Calu3 (cell line): ENCODE results near the gene COL26A1. TPM values are rescaled to one million over a fixed set of nuclear protein-coding genes. Genes with fewer than 3 reads are reported as not detected.
"Not testable (repeated sequence)": the region's sequence is repeated elsewhere in the genome, so short reads cannot be mapped to it uniquely, and the experiment has no call there.

ENCODE experiments used
- BruUV-seq: library from RNA; stranded (reverse); fragments of 400-500 nt; replicated peaks from 2 replicates; lab custom pipeline; 2021; lab: Mats Ljungman, UMichigan
- CTCF ChIA-PET: fragments of 300-600 bp; sonication (Branson Sonifier 250); formaldehyde crosslinking; loops from one replicate; lab custom pipeline; 2022; ENCODE audit warnings: antibody characterized with exemption; lab: Charles Lee
- DNase-seq: peaks from one replicate; pipeline ENCODE4 v3.0.0; 2022
- H3K27ac Mint-ChIP-seq: one replicate; pipeline ENCODE4 v1.8.0; 2022; ENCODE audit warnings: mixed read lengths; ENCODE audit not compliant: unreplicated experiment
- H3K27me3 Mint-ChIP-seq: one replicate; pipeline ENCODE4 v1.8.0; 2022; ENCODE audit warnings: mixed read lengths; ENCODE audit not compliant: unreplicated experiment
- H3K36me3 Mint-ChIP-seq: one replicate; pipeline ENCODE4 v1.8.0; 2022; ENCODE audit warnings: mild to moderate bottlenecking, moderate library complexity, mixed read lengths; ENCODE audit not compliant: insufficient read depth, unreplicated experiment
- H3K4me1 Mint-ChIP-seq: one replicate; pipeline ENCODE4 v1.8.0; 2022; ENCODE audit warnings: mild to moderate bottlenecking, low read depth, mixed read lengths; ENCODE audit not compliant: unreplicated experiment
- H3K4me3 Mint-ChIP-seq: one replicate; pipeline ENCODE4 v1.8.0; 2022; ENCODE audit warnings: mild to moderate bottlenecking, low read depth, moderate library complexity, mixed read lengths; ENCODE audit not compliant: unreplicated experiment
- H3K9me3 Mint-ChIP-seq: one replicate; pipeline ENCODE4 v1.8.0; 2022; ENCODE audit warnings: low read depth, mixed read lengths; ENCODE audit not compliant: unreplicated experiment
- intact Hi-C: fragments of 100-400 bp; cut with micrococcal nuclease; formaldehyde crosslinking; loops from one replicate; pipeline ENCODE4 v1.10.0; 2022; ENCODE audit not compliant: unreplicated experiment
- total RNA-seq: library from RNA; stranded (reverse); gene quantifications from 2 replicates; pipeline ENCODE4 v1.2.3, GENCODE V29; 2022
- TF ChIP-seq, protein P1 (sequence below): fragments of 200-600 bp; IDR thresholded peaks from one replicate; pipeline ENCODE4 v1.8.0; 2022; ENCODE audit warnings: antibody characterized with exemption; ENCODE audit not compliant: unreplicated experiment

COL26A1 gene
- total RNA-seq, 1 experiment from 2014 or later, result not detected

DNA sequence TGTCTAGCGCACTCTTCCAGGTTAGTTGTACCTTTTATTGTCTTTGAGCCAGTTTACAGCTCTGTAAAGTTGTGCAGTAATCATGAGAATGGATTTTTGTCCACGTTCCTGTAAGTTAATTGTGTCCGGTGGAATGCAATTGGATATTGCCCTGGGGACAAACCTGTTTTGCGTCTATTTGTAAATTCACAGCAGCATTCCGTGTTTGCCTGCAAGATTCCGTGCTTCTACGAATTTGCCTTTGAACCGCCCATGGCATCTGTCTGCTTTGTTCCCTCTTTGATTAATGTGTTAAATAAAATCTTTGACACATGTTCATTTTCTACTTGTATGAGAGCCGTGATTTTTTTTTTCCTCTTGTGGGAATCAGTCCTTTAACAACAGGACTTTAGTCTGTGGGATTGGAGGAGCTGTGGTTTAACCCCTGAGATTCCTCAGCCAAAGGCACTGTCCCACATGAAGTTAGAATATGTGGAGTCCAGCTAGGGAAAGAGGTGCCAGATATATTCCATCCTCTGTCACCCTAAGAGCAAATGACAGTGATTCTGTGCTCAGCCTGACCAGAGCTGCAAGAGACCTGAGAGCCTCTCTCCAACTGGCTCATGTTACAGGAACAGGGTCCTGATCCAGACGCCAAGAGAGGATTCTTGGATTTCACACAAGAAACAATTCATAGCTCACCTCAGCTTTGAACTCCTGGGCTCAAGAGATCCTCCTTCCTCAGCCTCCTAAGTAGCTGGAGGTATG lies 126.3 kb downstream of the COL26A1 start:
- H3K4me1 Mint-ChIP-seq, result no peaks in the 10 kb centered on the region
- H3K36me3 Mint-ChIP-seq, result no peaks in the 10 kb centered on the region
- intact Hi-C loops, result no loop called here
- TF ChIP-seq, protein P1, sequence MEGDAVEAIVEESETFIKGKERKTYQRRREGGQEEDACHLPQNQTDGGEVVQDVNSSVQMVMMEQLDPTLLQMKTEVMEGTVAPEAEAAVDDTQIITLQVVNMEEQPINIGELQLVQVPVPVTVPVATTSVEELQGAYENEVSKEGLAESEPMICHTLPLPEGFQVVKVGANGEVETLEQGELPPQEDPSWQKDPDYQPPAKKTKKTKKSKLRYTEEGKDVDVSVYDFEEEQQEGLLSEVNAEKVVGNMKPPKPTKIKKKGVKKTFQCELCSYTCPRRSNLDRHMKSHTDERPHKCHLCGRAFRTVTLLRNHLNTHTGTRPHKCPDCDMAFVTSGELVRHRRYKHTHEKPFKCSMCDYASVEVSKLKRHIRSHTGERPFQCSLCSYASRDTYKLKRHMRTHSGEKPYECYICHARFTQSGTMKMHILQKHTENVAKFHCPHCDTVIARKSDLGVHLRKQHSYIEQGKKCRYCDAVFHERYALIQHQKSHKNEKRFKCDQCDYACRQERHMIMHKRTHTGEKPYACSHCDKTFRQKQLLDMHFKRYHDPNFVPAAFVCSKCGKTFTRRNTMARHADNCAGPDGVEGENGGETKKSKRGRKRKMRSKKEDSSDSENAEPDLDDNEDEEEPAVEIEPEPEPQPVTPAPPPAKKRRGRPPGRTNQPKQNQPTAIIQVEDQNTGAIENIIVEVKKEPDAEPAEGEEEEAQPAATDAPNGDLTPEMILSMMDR, result no peak
- H3K9me3 Mint-ChIP-seq, result no peaks in the 10 kb centered on the region
- DNase-seq, result no peak
- H3K4me3 Mint-ChIP-seq, result no peak overlapping the region
- H3K27ac Mint-ChIP-seq, result no peak overlapping the region
- CTCF ChIA-PET, result no interaction called here
- peaks cover 20% of the 10 kb centered on the region for H3K27me3 Mint-ChIP-seq
- no TSS peak for BruUV-seq

DNA sequence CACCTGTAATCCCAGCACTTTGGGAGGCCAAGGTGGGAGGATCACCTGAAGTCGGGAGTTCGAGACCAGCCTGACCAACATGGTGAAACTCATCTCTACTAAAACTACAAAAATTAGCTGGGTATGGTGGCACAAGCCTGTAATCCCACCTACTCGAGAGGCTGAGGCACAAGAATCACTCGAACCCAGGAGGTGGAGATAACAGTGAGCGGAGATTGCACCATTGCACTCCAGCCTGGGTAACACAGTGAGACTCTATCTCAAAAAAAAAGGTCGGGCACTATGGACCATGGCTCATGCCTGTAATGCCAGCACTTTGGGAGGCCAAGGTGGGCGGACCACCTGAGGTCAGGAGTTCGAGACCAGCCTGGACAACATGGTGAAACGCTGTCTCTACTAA lies 127.8 kb downstream of the COL26A1 start:
- H3K4me1 Mint-ChIP-seq, BruUV-seq, CTCF ChIA-PET: not testable (repeated sequence)

DNA sequence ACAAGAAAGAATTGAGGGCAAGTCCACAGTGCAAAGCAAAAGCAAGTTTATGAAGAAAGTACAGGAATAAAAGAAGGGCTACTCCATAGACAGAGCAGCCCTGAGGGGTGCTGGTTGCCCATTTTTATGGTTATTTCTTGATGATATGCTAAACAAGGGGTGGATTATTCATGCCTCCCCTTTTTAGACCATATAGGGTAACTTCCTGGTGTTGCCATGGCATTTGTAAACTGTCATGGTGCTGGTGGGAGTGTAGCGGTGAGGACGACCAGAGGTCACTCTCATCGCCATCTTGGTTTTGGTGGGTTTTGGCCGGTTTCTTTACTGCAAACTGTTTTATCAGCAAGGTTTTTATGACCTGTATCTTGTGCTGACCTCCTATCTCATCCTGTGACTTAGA lies 128.8 kb downstream of the COL26A1 start:
- not testable (repeated sequence) for H3K27ac Mint-ChIP-seq, BruUV-seq, H3K36me3 Mint-ChIP-seq

More for the DNA sequence above, 127.8 kb downstream of the COL26A1 start:
- peaks cover 27% of the 10 kb centered on the region for H3K27me3 Mint-ChIP-seq
- H3K9me3 Mint-ChIP-seq, DNase-seq, H3K27ac Mint-ChIP-seq, H3K36me3 Mint-ChIP-seq, intact Hi-C loops, H3K4me3 Mint-ChIP-seq: not testable (repeated sequence)

DNA sequence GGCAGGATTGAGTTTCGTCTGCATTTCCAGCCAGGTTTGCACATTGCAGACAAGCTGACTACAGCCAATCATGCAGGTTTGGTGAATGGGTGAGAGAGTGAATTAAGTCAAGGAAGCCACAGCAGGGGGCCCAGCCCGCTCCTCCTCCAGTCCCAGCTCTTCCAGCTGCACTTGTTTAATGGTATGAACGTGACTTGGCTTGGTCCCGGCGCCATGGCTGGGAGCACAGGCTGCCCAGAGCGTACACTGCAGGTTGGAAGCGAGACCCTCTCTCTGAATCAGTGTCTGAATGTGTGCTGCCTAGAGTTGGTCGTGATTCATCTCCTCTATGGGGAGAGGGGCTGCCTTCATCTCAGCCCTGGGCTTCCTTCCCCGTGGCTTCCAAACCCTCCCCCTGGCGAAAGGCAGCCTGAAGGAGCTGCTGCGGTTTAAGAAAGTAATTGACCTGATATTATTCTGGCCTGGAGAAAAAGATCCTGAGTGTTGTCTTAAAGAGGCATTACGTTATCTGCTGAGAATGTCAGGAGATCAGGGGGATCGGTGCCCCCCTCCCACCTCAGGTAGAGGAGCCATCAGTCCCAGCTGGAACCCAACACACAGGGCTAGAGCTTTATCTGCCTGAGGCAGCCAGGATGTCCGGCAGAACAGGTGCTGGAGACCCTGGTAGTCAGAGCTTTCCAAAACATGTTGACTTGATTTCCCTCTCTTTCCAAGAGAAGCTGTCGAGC lies 132.1 kb downstream of the COL26A1 start:
- BruUV-seq, result no TSS peak
- Mint-ChIP-seq H3K27me3 (peaks cover 14% of the 10 kb centered on the region), H3K9me3 (no peaks in the 10 kb centered on the region), H3K36me3 (no peaks in the 10 kb centered on the region), H3K4me1 (no peaks in the 10 kb centered on the region), H3K27ac (no peak overlapping the region), H3K4me3 (no peak overlapping the region)
- TF ChIP-seq, protein P1, result no peak
- CTCF ChIA-PET, result no interaction called here
- no peak for DNase-seq
- intact Hi-C loops, result no loop called here

More for the DNA sequence above, 128.8 kb downstream of the COL26A1 start:
- intact Hi-C loops, H3K4me1 Mint-ChIP-seq, H3K9me3 Mint-ChIP-seq, H3K4me3 Mint-ChIP-seq, DNase-seq, CTCF ChIA-PET: not testable (repeated sequence)
- H3K27me3 Mint-ChIP-seq, result peaks cover 27% of the 10 kb centered on the region

DNA sequence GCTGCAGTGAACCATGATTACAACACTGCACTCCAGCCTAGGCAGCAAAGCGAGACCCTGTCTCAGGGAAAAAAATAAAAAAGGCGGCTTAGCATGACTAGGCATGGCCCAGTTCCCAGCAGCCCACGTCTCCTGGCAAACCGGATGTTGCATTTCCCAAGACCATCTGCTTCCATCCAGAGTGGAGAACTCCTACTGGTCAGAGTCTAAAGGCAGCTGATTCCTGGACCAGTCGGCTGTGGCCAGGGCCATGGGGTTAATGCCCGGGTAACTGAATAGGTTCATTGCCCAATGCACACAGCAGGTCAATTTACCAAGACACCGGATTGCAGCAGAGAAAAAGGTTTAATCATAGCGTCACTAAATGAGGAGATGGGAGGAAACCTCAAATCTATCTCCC lies 133.3 kb downstream of the COL26A1 start:
- DNase-seq, result no peak
- CTCF ChIA-PET, result no interaction called here
- no peaks in the 10 kb centered on the region for H3K4me1 Mint-ChIP-seq
- no peaks in the 10 kb centered on the region for H3K36me3 Mint-ChIP-seq
- no peaks in the 10 kb centered on the region for H3K9me3 Mint-ChIP-seq
- BruUV-seq, result no TSS peak
- TF ChIP-seq, protein P1, result no peak
- no peak overlapping the region for H3K4me3 Mint-ChIP-seq
- peaks cover 8% of the 10 kb centered on the region for H3K27me3 Mint-ChIP-seq
- no peak overlapping the region for H3K27ac Mint-ChIP-seq
- intact Hi-C loops, result no loop called here
